OCI-LY3 (cell line): ENCODE data around the gene PLG.

Source experiments
- CTCF ChIP-seq: fragments of 200-600, 300-600 bp; sonication (generic); IDR thresholded peaks from 2 replicates; pipeline ENCODE4 v1.5.1; 2014; ENCODE audit warnings: antibody characterized with exemption, low read length, low read depth
- EZH2phosphoT487 ChIP-seq: fragments of 200-600 bp; shearing (Covaris generic); IDR thresholded peaks from 2 replicates; pipeline ENCODE4 v1.6.1; 2018; ENCODE audit warnings: antibody characterized with exemption, mixed run types, low read depth

- TF ChIP-seq CTCF (no peak), EZH2phosphoT487 (no peak)
Measured at GRCh38 chr6:160795721-160796120, 93.7 kb downstream of the PLG start.
